Endodermal cell (in vitro differentiated cells): Measurements from ENCODE around the gene AUTS2. TPM values are rescaled to one million over a fixed set of nuclear protein-coding genes. Genes with fewer than 3 reads are reported as not detected.
A peak's percentile ranks its signal among the peaks of the same experiment; 100 is the strongest.

Experiments
- DNase-seq: peaks from one replicate; pipeline ENCODE4 v3.0.0-alpha.2; 2017
- H3K27ac ChIP-seq: 2 replicates; pipeline ENCODE4 v1.5.1; 2013; ENCODE audit warnings: mild to moderate bottlenecking, low read depth, low read length, moderate library complexity
- H3K27me3 ChIP-seq: 2 replicates; pipeline ENCODE4 v1.6.1; 2013; ENCODE audit warnings: mild to moderate bottlenecking, low read length, moderate library complexity; ENCODE audit not compliant: insufficient read depth, control insufficient read depth, poor library complexity, severe bottlenecking
- H3K36me3 ChIP-seq: 2 replicates; pipeline ENCODE4 v1.7.0; 2013; ENCODE audit warnings: mild to moderate bottlenecking, low read length, moderate library complexity; ENCODE audit not compliant: control insufficient read depth, insufficient read depth
- H3K4me1 ChIP-seq: one replicate; pipeline ENCODE4 v1.7.0; 2013; ENCODE audit warnings: low read length; ENCODE audit not compliant: control insufficient read depth, insufficient read depth
- H3K4me3 ChIP-seq: 2 replicates; pipeline ENCODE4 v1.5.1; 2013; ENCODE audit warnings: mild to moderate bottlenecking, low read length, moderate library complexity
- H3K9ac ChIP-seq: 2 replicates; pipeline ENCODE4 v1.6.1; 2013; ENCODE audit warnings: mild to moderate bottlenecking, low read length, moderate library complexity; ENCODE audit not compliant: poor library complexity, severe bottlenecking; ENCODE audit errors: extremely low read depth
- H3K9me3 ChIP-seq: 2 replicates; pipeline ENCODE4 v1.6.1; 2013; ENCODE audit warnings: mild to moderate bottlenecking, low read length, moderate library complexity; ENCODE audit not compliant: control insufficient read depth
- H3K27ac Mint-ChIP-seq: 2 replicates; pipeline ENCODE4 v1.8.0; 2020; ENCODE audit warnings: mixed read lengths
- H3K27me3 Mint-ChIP-seq: 2 replicates; pipeline ENCODE4 v1.8.0; 2021; ENCODE audit warnings: mild to moderate bottlenecking, mixed read lengths; ENCODE audit not compliant: insufficient read depth
- H3K36me3 Mint-ChIP-seq: 2 replicates; pipeline ENCODE4 v1.8.0; 2020; ENCODE audit warnings: low read depth, mixed read lengths
- H3K4me1 Mint-ChIP-seq: 2 replicates; pipeline ENCODE4 v1.8.0; 2020; ENCODE audit warnings: mixed read lengths
- H3K4me3 Mint-ChIP-seq: 2 replicates; pipeline ENCODE4 v1.8.0; 2020; ENCODE audit warnings: mild to moderate bottlenecking, moderate library complexity, mixed read lengths
- H3K9me3 Mint-ChIP-seq: 2 replicates; pipeline ENCODE4 v1.8.0; 2020; ENCODE audit warnings: mild to moderate bottlenecking, mixed read lengths
- WGBS, 2 experiments: methylation state at CpG; one replicate each; pipeline versions ENCODE4 v1.1.5 to v1.1.7; 2013; ENCODE audit warnings: missing lambda C conversion rate in 2 of 2, mixed read lengths in 1 of 2; ENCODE audit not compliant: insufficient coverage in 1 of 2, insufficient read length in 1 of 2; 5-methylcytosine and 5-hydroxymethylcytosine counted together
- total RNA-seq, 2 donors: library from RNA; stranded (reverse); fragmentation: NEBNext Ultra II Directional in 1 of 2; extraction: Animal tissue kit (Norgen Biotek cat#: 25700) in 1 of 2; gene quantifications; 2 replicates in 1 of 2; 3 replicates in 1 of 2; pipeline ENCODE4 v1.2.1, GENCODE V29; 2021
- TF ChIP-seq, protein P1 (sequence below): fragments of 200-600 bp; sonication (generic); conservative IDR thresholded peaks from 2 replicates; pipeline ENCODE4 v1.5.0; 2021; ENCODE audit warnings: antibody characterized with exemption, mild to moderate bottlenecking

AUTS2 gene
- total RNA-seq, 2 donors from 2014 or later, result 76.8 to 106 TPM

DNA sequence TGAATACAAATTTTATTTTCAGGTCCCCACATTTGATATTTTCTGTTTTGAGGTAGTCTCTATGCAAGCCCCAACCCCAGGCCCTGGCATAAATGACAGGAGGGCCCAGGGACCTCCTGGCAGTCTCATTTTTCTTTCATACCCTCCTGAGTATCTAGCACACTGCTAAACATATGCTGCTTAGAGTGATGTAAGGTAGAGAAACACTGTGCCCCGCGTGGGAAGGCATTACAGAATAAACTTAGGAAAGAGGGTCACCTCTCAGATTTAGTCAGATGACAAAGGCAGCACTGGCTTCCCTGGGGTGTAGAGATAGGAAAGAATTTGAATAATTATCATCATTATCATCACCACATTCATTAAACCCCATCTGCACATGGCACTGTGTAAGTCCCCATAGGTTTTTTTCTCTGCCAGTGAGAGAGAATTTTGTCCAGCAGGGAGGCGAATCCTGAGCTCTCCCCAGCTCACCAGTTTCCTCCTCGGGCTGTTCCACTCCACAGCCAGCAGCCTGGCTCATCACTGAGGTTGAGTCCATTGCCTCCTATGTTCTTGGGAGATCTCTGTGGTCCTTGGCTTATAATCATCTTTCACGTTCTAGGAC lies 1026.3 kb downstream of the AUTS2 start:
- Mint-ChIP-seq H3K27ac (no peak overlapping the region), H3K4me1 (peaks cover 36% of the 10 kb centered on the region)

DNA sequence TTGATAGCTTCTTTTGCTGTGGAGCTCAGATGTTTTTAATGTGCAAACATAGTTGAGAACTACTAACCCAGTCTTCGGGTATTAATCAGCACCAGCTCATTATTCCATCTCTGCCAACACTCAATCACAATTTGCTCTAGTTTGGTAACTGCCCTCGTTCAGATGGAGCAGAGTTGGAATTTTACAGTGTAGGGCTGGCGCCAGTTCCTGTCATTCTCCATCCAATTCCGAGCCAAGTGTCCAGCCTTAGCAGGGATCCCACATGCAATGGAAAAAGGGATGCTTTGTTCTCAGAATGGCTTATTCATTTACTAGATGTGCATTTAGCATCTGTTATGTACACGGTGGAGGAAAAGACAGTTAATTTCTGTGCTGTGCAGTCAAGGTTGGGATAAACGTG lies 1029.2 kb downstream of the AUTS2 start:
- no peaks in the 10 kb centered on the region for H3K27me3 ChIP-seq

More for the DNA sequence above, 1026.3 kb downstream of the AUTS2 start:
- TF ChIP-seq, protein P1, sequence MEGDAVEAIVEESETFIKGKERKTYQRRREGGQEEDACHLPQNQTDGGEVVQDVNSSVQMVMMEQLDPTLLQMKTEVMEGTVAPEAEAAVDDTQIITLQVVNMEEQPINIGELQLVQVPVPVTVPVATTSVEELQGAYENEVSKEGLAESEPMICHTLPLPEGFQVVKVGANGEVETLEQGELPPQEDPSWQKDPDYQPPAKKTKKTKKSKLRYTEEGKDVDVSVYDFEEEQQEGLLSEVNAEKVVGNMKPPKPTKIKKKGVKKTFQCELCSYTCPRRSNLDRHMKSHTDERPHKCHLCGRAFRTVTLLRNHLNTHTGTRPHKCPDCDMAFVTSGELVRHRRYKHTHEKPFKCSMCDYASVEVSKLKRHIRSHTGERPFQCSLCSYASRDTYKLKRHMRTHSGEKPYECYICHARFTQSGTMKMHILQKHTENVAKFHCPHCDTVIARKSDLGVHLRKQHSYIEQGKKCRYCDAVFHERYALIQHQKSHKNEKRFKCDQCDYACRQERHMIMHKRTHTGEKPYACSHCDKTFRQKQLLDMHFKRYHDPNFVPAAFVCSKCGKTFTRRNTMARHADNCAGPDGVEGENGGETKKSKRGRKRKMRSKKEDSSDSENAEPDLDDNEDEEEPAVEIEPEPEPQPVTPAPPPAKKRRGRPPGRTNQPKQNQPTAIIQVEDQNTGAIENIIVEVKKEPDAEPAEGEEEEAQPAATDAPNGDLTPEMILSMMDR, result no peak
- H3K4me1 ChIP-seq, result peaks cover 16% of the 10 kb centered on the region
- WGBS, 2 experiments, result 80 to 88% methylated on average over 2 to 5 of the region's 5 CpGs
- no peak overlapping the region for H3K27ac ChIP-seq
- H3K36me3 Mint-ChIP-seq, result peaks cover 4% of the 10 kb centered on the region
- H3K9me3 Mint-ChIP-seq, result peaks cover 4% of the 10 kb centered on the region
- H3K36me3 ChIP-seq, result no peaks in the 10 kb centered on the region
- H3K9ac ChIP-seq, result no peak overlapping the region
- H3K27me3 Mint-ChIP-seq, result peaks cover 34% of the 10 kb centered on the region
- no peaks in the 10 kb centered on the region for H3K9me3 ChIP-seq
- DNase-seq, result peak; percentile 24
- no peak overlapping the region for H3K4me3 ChIP-seq
- no peak overlapping the region for H3K4me3 Mint-ChIP-seq
- H3K27me3 ChIP-seq, result no peaks in the 10 kb centered on the region

DNA sequence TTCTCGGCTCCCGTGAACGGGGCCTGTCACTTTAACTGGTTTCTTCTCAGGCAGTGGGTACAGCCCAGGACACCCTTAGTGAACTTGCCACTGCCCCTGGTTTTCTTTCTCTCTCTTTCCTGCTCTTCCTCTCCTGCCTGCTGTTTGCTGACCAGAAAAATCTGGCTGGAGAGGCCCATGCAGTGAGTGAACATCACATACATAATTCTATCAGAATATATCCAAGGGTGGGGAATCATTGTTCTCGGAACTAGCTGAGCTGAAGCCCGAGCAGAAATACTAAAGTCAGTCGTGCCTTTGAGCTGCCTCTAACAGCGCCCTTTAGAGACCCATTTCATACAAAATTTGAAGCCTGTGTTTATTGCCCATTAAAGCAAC lies 1032.2 kb downstream of the AUTS2 start:
- Mint-ChIP-seq H3K27ac (no peak overlapping the region), H3K27me3 (peaks cover 49% of the 10 kb centered on the region), H3K4me3 (no peak overlapping the region), H3K9me3 (peaks cover 4% of the 10 kb centered on the region), H3K36me3 (peaks cover 10% of the 10 kb centered on the region), H3K4me1 (peaks cover 48% of the 10 kb centered on the region)
- WGBS, 2 experiments, result 68 to 84% methylated on average over 7 of the region's 7 CpGs
- Histone ChIP-seq H3K36me3 (no peaks in the 10 kb centered on the region), H3K9me3 (no peaks in the 10 kb centered on the region), H3K4me3 (no peak overlapping the region), H3K4me1 (peaks cover 19% of the 10 kb centered on the region), H3K9ac (no peak overlapping the region), H3K27me3 (no peaks in the 10 kb centered on the region), H3K27ac (peak overlapping the region; percentile 85)
- TF ChIP-seq, protein P1, result no peak
- DNase-seq, result no peak

More for the DNA sequence above, 1029.2 kb downstream of the AUTS2 start:
- 88 to 93% methylated on average over 6 of the region's 6 CpGs for WGBS, 2 experiments
- no peaks in the 10 kb centered on the region for H3K36me3 ChIP-seq
- Mint-ChIP-seq H3K4me3 (no peak overlapping the region), H3K4me1 (peaks cover 40% of the 10 kb centered on the region), H3K27ac (no peak overlapping the region), H3K36me3 (peaks cover 4% of the 10 kb centered on the region), H3K27me3 (peaks cover 32% of the 10 kb centered on the region), H3K9me3 (peaks cover 4% of the 10 kb centered on the region)
- H3K4me1 ChIP-seq, result peaks cover 20% of the 10 kb centered on the region
- H3K9me3 ChIP-seq, result no peaks in the 10 kb centered on the region
- TF ChIP-seq, protein P1, result no peak
- no peak overlapping the region for H3K27ac ChIP-seq
- H3K4me3 ChIP-seq, result no peak overlapping the region
- DNase-seq, result peak; percentile 5
- no peak overlapping the region for H3K9ac ChIP-seq
